ENCODE results near the gene ZNF525. TPM values are rescaled to one million over a fixed set of nuclear protein-coding genes. Genes with fewer than 3 reads are reported as not detected.
"Not testable (repeated sequence)": the region's sequence is repeated elsewhere in the genome, so short reads cannot be mapped to it uniquely, and the experiment has no call there.

Gene ZNF525
- total and polyA plus RNA-seq, 11 donors: 1.6 to 6.0 (median 3.6) TPM

DNA sequence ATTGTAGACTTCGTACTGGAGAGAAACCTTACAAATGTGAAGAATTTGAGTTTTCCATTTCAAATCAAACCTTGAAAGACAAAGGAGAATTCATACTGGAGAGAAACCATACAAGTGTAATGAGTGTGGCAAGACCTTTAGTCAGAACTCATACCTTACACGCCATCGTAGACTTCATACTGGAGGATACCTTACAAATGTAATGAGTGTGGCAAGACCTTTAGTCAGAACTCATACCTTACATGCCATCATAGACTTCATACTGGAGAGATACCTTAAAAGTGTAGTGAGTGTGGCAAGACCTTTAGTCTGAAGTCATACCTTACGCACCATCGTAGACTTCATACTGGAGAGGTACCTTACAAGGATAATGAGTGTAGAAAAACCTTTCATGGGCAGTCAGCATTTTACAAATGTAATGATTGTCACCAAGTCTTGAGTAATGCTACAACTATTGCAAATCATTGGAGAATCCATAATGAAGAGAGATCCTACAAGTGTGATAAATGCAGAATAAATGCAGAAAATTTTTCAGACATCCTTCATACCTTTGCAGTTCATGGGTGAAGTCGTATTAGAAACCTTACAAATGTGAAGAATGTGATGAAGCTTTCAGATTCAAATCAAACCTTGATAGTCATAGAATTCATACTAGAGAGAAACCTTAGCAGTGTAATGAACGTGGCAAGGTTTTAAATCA is 44.1 kb downstream of the ZNF525 start:
- no peaks in the 10 kb centered on the region for H3K27me3 ChIP-seq
- intact Hi-C loops (cut with DNase I): no loop called here
- DNase-seq (no peak), ATAC-seq (no peak)
- WGBS, 4 donors: 81 to 91% (median 89%) methylated on average over 7 of the region's 7 CpGs
- TF ChIP-seq, protein P1, sequence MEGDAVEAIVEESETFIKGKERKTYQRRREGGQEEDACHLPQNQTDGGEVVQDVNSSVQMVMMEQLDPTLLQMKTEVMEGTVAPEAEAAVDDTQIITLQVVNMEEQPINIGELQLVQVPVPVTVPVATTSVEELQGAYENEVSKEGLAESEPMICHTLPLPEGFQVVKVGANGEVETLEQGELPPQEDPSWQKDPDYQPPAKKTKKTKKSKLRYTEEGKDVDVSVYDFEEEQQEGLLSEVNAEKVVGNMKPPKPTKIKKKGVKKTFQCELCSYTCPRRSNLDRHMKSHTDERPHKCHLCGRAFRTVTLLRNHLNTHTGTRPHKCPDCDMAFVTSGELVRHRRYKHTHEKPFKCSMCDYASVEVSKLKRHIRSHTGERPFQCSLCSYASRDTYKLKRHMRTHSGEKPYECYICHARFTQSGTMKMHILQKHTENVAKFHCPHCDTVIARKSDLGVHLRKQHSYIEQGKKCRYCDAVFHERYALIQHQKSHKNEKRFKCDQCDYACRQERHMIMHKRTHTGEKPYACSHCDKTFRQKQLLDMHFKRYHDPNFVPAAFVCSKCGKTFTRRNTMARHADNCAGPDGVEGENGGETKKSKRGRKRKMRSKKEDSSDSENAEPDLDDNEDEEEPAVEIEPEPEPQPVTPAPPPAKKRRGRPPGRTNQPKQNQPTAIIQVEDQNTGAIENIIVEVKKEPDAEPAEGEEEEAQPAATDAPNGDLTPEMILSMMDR (IDR thresholded peaks at IDR 0.05): no peak
- TF ChIP-seq POLR2A (IDR thresholded peaks at IDR 0.05): no peak
- peaks cover 4 to 87% (median 60%) of the 10 kb centered on the region in 12 donors for H3K9me3 ChIP-seq
- no peak overlapping the region for H3K4me3 ChIP-seq
- H3K4me1 ChIP-seq: no peaks in the 10 kb centered on the region
- H3K36me3 ChIP-seq: peaks cover 9 to 47% (median 31%) of the 10 kb centered on the region in 9 donors
- no peak overlapping the region for H3K27ac ChIP-seq

DNA sequence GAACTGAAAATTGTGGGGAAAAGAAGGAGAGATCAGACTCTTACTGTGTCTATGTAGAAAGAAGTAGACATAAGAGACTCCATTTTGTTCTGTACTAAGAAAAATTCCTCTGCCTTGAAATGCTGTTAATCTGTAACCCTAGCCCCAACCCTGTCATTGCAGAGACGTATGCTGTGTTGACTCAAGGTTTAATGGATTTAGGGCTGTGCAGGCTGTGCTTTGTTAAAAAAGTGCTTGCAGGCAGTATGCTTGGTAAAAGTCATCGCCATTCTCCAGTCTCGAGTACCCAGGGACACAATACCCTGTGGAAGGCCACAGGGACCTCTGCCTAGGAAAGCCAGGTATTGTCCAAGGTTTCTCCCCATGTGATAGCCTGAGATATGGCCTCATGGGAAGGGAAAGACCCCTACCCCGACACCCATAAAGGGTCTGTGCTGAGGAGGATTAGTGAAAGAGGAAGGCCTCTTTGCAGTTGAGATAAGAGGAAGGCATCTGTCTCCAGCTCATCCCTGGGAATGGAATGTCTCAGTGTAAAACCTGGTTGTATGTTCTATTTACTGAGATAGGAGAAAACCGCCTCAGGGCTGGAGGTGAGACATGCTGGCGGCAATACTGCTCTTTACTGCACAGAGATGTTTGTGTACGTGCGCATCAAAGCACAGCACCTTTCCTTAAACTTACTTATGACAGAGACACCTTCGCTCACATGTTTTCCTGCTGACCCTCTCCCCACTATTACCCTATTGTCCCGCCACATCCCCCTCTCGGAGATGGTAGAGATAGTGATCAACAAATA is 55.2 kb downstream of the ZNF525 start:
- H3K36me3 ChIP-seq, H3K4me1 ChIP-seq, DNase-seq, H3K4me3 ChIP-seq, H3K27me3 ChIP-seq, H3K27ac ChIP-seq, H3K9me3 ChIP-seq, ATAC-seq: not testable (repeated sequence)
- 59 to 73% (median 62%) methylated on average over 11 of the region's 11 CpGs for WGBS, 4 donors
- intact Hi-C loops (cut with DNase I): loop anchor here in 4 of 10 donors (10.0 kb wide), 2 partner anchors 226 to 324 kb away; partner anchors contain the start of gene ZNF665 (in 1 of the 4)

DNA sequence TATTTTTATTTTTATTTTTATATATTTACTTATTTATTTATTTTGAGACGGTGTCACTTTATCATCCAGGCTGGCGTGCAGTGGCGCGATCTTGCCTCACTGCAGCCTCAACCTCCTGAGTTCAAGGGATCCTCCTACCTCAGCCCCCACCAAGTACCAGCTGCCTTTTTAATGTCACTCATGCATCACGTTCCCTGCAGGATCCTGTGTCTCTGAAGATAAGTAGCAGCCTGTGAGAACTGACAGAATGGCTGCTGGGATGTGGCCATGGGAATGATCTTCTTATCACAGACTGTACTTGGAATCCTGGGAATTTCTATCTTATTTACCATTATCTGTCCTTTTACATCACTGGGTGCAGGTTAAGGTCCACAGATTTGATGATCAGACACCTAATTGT is 57.0 kb downstream of the ZNF525 start:
- no peak for DNase-seq
- 54 to 77% (median 59%) methylated on average over 5 of the region's 5 CpGs for WGBS, 4 donors
- intact Hi-C loops (cut with DNase I): loop anchor here in 4 of 10 donors (10.0 kb wide), 2 partner anchors 228 to 322 kb away; partner anchors contain the start of gene ZNF665 (in 1 of the 4)

DNA sequence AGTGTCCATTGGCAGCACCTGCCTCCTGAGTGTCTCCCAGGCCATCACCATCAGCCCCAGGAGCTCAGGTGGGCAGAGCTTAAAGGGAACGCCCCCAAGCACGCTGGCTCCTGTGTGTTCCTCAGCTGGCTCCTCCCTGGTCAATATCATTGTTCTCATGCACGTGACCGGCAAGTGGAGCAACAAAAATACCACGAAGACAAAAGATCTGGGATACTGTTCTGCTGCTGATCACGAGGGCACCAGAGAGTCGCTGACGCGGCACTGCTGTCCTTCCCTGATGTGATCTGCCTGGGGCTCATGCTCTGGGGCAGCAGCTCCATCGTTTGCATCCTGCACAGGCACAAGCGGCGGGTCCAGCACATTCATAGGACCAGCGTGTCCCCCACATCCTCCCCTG is 57.6 kb downstream of the ZNF525 start:
- H3K4me1 ChIP-seq, H3K36me3 ChIP-seq, H3K9me3 ChIP-seq, H3K27me3 ChIP-seq: not testable (repeated sequence)
- H3K27ac ChIP-seq: peak overlapping the region in 1 of 12 donors; percentile 59
- ATAC-seq (peak; percentile 47 to 72 (median 58)), DNase-seq (peak in 1 of 5 donors; percentile 31)
- WGBS, 4 donors: 6 to 13% (median 12%) methylated on average over 4 to 11 of the region's 13 CpGs; no CpG with 5 or more reads in 1 of the 4 donors
- H3K4me3 ChIP-seq: peak overlapping the region in 2 of 12 donors; percentile 29
- intact Hi-C loops (cut with DNase I): loop anchor here in 4 of 10 donors (10.0 kb wide), 2 partner anchors 228 to 322 kb away; partner anchors contain the start of gene ZNF665 (in 1 of the 4)

More for the DNA sequence above, 57.0 kb downstream of the ZNF525 start:
- H3K4me3 ChIP-seq: no peak overlapping the region
- TF ChIP-seq, protein P1 (IDR thresholded peaks at IDR 0.05): no peak
- TF ChIP-seq POLR2A (IDR thresholded peaks at IDR 0.05): no peak
- H3K36me3 ChIP-seq: no peaks in the 10 kb centered on the region
- peaks cover 0 to 5% (median 2%) of the 10 kb centered on the region in 12 donors for H3K4me1 ChIP-seq
- ATAC-seq: no peak
- no peaks in the 10 kb centered on the region for H3K9me3 ChIP-seq
- H3K27me3 ChIP-seq: no peaks in the 10 kb centered on the region
- H3K27ac ChIP-seq: no peak overlapping the region

DNA sequence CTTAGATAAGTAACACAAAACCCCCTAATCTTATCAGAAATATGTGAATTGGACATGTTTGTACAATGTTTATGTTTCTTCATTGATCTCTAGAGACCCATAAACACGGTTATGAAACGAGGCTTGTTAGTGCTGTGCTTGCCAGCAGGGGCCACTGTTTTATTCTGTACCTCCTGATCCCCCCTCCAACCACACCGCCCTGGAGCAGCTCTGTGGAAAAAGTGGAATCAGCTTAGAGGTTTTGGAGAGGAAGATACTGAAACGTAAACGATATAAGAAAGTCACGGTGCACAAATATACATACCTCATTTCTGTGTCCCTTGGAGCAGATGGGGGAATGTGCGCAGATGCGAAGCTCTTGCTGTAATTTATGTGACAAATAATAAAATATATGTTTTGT is 58.2 kb downstream of the ZNF525 start:
- not testable (repeated sequence) for H3K9me3 ChIP-seq, H3K27ac ChIP-seq, H3K4me3 ChIP-seq, H3K27me3 ChIP-seq, DNase-seq, H3K4me1 ChIP-seq, H3K36me3 ChIP-seq
- WGBS, 4 donors: 37 to 55% (median 40%) methylated on average over 8 of the region's 8 CpGs
- ATAC-seq: peak in 3 of 4 donors; percentile 63 to 69 (median 64)
- TF ChIP-seq, protein P1 (IDR thresholded peaks at IDR 0.05): peak in 2 of 12 donors; percentile 12 to 31
- intact Hi-C loops (cut with DNase I): loop anchor here in 7 of 10 donors (2.0 to 10.0 kb wide), 4 partner anchors 87 to 323 kb away; partner anchors contain the start of gene ZNF665 (in 1 of the 7)
